A549 (cell line): ENCODE data around the gene CENPB. TPM values are rescaled to one million over a fixed set of nuclear protein-coding genes. Genes with fewer than 3 reads are reported as not detected.

Experiments
- ATAC-seq, 2 experiments: fragments of 200-7000 bp in 1 of 2; fragments of >200 bp in 1 of 2; cut with Nextera tagmentation in 1 of 2; cut with Tn5 transposase in 1 of 2; 3 replicates each; pipeline versions ENCODE4 v1.8.0 to v1.9.1; 2018 to 2020; ENCODE audit warnings: mild to moderate bottlenecking in 1 of 2, moderate library complexity in 1 of 2
- CTCF ChIA-PET: fragments of 300-600 bp; sonication (Branson Sonifier 250); formaldehyde crosslinking; extraction: SDS; loops from one replicate; lab custom pipeline; 2021; ENCODE audit warnings: antibody characterized with exemption, inconsistent platforms; lab: Yijun Ruan, JAX
- POLR2A ChIA-PET: fragments of 350-600 bp; formaldehyde crosslinking; extraction: SDS; loops from one replicate; lab custom pipeline; 2021; ENCODE audit warnings: antibody characterized with exemption, inconsistent platforms; lab: Yijun Ruan, JAX
- DNase-seq, 2 experiments: peaks; one replicate each; pipeline versions ENCODE4 v3.0.0 to v3.0.0-alpha.2; 2011 to 2016; ENCODE audit warnings: low read depth in 1 of 2, low spot score in 1 of 2
- FAIRE-seq: peaks from 2 replicates; lab custom pipeline; 2011; peaks lifted over from hg19 to GRCh38; lab: Jason Lieb, UNC
- H3K27ac ChIP-seq, 2 experiments: fragments of >200 bp; sonication (Bioruptor Twin); formaldehyde crosslinking; 3 replicates each; pipeline ENCODE4 v1.5.1; 2016 to 2017
- H3K4me1 ChIP-seq: fragments of >200 bp; sonication (Bioruptor Twin); formaldehyde crosslinking; 3 replicates; pipeline ENCODE4 v1.6.1; 2016
- H3K4me2 ChIP-seq: fragments of >200 bp; sonication (Bioruptor Twin); formaldehyde crosslinking; 3 replicates; pipeline ENCODE4 v1.6.1; 2016
- H3K4me3 ChIP-seq: fragments of >200 bp; sonication (Bioruptor Twin); formaldehyde crosslinking; 3 replicates; pipeline ENCODE4 v1.5.1; 2016
- H3K9me3 ChIP-seq: fragments of >200 bp; sonication (Bioruptor Twin); formaldehyde crosslinking; 3 replicates; pipeline ENCODE4 v1.6.1; 2016
- CBX8 ChIP-seq: fragments of 200-600 bp; sonication (generic); IDR thresholded peaks from 2 replicates; pipeline ENCODE4 v1.6.1; 2016
- CEBPB ChIP-seq, 2 experiments: fragments of >200 bp in 1 of 2; sonication (Bioruptor Twin) in 1 of 2; formaldehyde crosslinking in 1 of 2; IDR thresholded peaks; 2 replicates each; pipeline ENCODE4 v1.6.1; 2012 to 2016
- CTCF ChIP-seq: fragments of >200 bp; sonication (Bioruptor Twin); formaldehyde crosslinking; IDR thresholded peaks from 3 replicates; pipeline ENCODE4 v1.5.1; 2016
- FOSL2 ChIP-seq, 2 experiments: fragments of 450-650 bp in 1 of 2; fragments of >200 bp in 1 of 2; sonication (Bioruptor Twin) in 1 of 2; formaldehyde crosslinking; IDR thresholded peaks; 2 replicates each; pipeline versions ENCODE4 v1.5.0 to v1.6.1; 2016 to 2020; ENCODE audit warnings: mild to moderate bottlenecking in 1 of 2, moderate library complexity in 1 of 2
- HEYL ChIP-seq: fragments of 250-450 bp; sonication (Bioruptor Pico); IDR thresholded peaks from 2 replicates; pipeline ENCODE4 v1.8.0; 2021; ENCODE audit warnings: mild to moderate bottlenecking, moderate library complexity
- HMGXB4 ChIP-seq: fragments of 250-450 bp; sonication (Bioruptor Pico); IDR thresholded peaks from 2 replicates; pipeline ENCODE4 v1.5.0; 2021; ENCODE audit warnings: mild to moderate bottlenecking, moderate library complexity, borderline replicate concordance
- HOXB5 ChIP-seq: fragments of 250-450 bp; sonication (Bioruptor Pico); IDR thresholded peaks from 2 replicates; pipeline ENCODE4 v1.5.0; 2020; ENCODE audit warnings: mild to moderate bottlenecking, moderate library complexity
- JUN ChIP-seq, 2 experiments: fragments of >200 bp; sonication (Bioruptor Twin); formaldehyde crosslinking; IDR thresholded peaks; 2 replicates in 1 of 2; 3 replicates in 1 of 2; pipeline ENCODE4 v1.6.1; 2016 to 2017
- JUNB ChIP-seq: fragments of >200 bp; sonication (Bioruptor Twin); formaldehyde crosslinking; IDR thresholded peaks from 2 replicates; pipeline ENCODE4 v1.6.1; 2016
- KDM1A ChIP-seq: fragments of 200-600 bp; sonication (generic); IDR thresholded peaks from 2 replicates; pipeline ENCODE4 v1.6.1; 2016; ENCODE audit warnings: low read depth, mild to moderate bottlenecking
- KDM5A ChIP-seq: fragments of 200-600 bp; sonication (generic); IDR thresholded peaks from 2 replicates; pipeline ENCODE4 v1.6.1; 2016; ENCODE audit warnings: antibody characterized with exemption, mild to moderate bottlenecking
- MAZ ChIP-seq: fragments of 150-350 bp; IDR thresholded peaks from 2 replicates; pipeline ENCODE4 v1.6.1; 2014; ENCODE audit warnings: antibody characterized with exemption, low read depth, low read length, borderline replicate concordance
- NFE2L2 ChIP-seq: fragments of 150-350 bp; conservative IDR thresholded peaks from 2 replicates; pipeline ENCODE4 v1.6.1; 2014; ENCODE audit warnings: low read length
- NPAS2 ChIP-seq: fragments of 250-450 bp; sonication (Bioruptor Pico); IDR thresholded peaks from 2 replicates; pipeline ENCODE4 v1.8.0; 2022; ENCODE audit warnings: mild to moderate bottlenecking, moderate library complexity, borderline replicate concordance
- PHF8 ChIP-seq: fragments of 200-600 bp; sonication (generic); IDR thresholded peaks from 2 replicates; pipeline ENCODE4 v1.6.1; 2016; ENCODE audit warnings: low read depth, mild to moderate bottlenecking, antibody characterized with exemption, moderate library complexity, borderline replicate concordance
- REST ChIP-seq: fragments of 200-600 bp; sonication (generic); IDR thresholded peaks from 2 replicates; pipeline ENCODE4 v1.6.1; 2016; ENCODE audit warnings: antibody characterized with exemption, mild to moderate bottlenecking, moderate library complexity
- SMC3 ChIP-seq: fragments of >200 bp; sonication (Bioruptor Twin); formaldehyde crosslinking; IDR thresholded peaks from 3 replicates; pipeline ENCODE4 v1.6.1; 2018; ENCODE audit warnings: inconsistent platforms
- SREBF2 ChIP-seq: fragments of 450-650 bp; IDR thresholded peaks from 2 replicates; pipeline ENCODE4 v1.6.1; 2014; ENCODE audit warnings: mild to moderate bottlenecking, moderate library complexity
- TFCP2L1 ChIP-seq: fragments of 250-450 bp; sonication (Bioruptor Pico); IDR thresholded peaks from 2 replicates; pipeline ENCODE4 v1.5.0; 2021; ENCODE audit warnings: mild to moderate bottlenecking
- TP53 ChIP-seq: fragments of 250-450 bp; sonication (Bioruptor Pico); IDR thresholded peaks from 2 replicates; pipeline ENCODE4 v1.5.0; 2021; ENCODE audit warnings: mild to moderate bottlenecking, moderate library complexity
- ZC3H11A ChIP-seq: fragments of 450-650 bp; IDR thresholded peaks from 2 replicates; pipeline ENCODE4 v1.6.1; 2014; ENCODE audit warnings: antibody characterized with exemption, mild to moderate bottlenecking
- ZNF302 ChIP-seq: fragments of 250-450 bp; sonication (Bioruptor Pico); IDR thresholded peaks from 2 replicates; pipeline ENCODE4 v1.9.0; 2021; ENCODE audit warnings: inconsistent platforms, mild to moderate bottlenecking, moderate library complexity
- WGBS: methylation state at CpG from one replicate; pipeline ENCODE4 v1.1.6; 2017; ENCODE audit errors: missing lambda C conversion rate; 5-methylcytosine and 5-hydroxymethylcytosine counted together
- polyA plus RNA-seq, 4 experiments: library from polyadenylated mRNA; depleted of rRNA in 3 of 4; stranded (reverse); fragments of >200 nt; fragmentation: RNase III in 1 of 4; extraction: RNeasy Plus Mini Kit Qiagen cat#74134 plus additional on column Dnase treatment in 1 of 4; gene quantifications; 2 replicates in 3 of 4; 3 replicates in 1 of 4; pipeline ENCODE4 v1.2.3, GENCODE V29; 2011 to 2017
- TF ChIP-seq, protein P1 (sequence below): IDR thresholded peaks from 2 replicates; pipeline ENCODE4 v1.6.1; 2012; ENCODE audit warnings: low read depth, borderline replicate concordance
- TF ChIP-seq, protein P2 (sequence below): IDR thresholded peaks from 2 replicates; pipeline ENCODE4 v1.6.1; 2012
- TF ChIP-seq, protein P3 (sequence below): fragments of 250-450 bp; sonication (Bioruptor Pico); IDR thresholded peaks from 2 replicates; pipeline ENCODE4 v1.5.0; 2020; ENCODE audit warnings: low read depth, mild to moderate bottlenecking, moderate library complexity

The CENPB gene
- polyA plus RNA-seq, 2 of the 4 experiments (the other 2 are of a cell fraction): 42.6 to 106 TPM

DNA sequence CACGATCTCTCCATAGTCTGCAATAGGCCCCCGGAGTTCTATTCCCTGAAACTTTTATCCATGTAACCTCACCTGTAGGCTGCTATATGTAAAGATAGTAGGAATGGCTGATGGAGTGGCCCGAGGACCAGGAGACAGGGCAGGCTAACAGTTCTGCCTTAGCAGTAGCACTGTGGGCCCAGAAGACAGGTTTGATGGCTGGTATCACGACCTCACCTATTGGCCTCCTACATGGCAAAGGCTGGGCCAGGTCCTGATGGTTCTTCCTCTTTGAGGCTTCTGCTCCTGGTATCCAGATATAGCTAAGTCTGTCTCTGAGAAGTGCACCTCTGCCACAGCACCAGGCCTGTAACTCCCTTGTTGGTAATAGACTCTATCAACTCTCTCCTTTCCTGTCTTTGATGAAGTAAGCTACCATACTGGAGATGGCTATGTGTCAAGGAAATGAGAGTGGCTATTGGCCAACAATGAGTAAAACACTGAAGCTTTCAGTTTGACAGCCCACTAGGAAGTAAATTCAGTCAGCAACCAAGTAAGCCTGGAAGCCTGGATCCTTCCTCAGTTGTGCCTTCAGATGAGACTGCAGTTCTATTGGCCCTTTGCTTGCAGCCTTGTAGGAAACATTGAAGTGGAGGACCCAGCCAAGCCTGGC lies 11.0 kb downstream of the CENPB start:
- Histone ChIP-seq H3K4me1 (peaks cover under 1% of the 10 kb centered on the region), H3K27ac (no peak overlapping the region), H3K4me2 (no peak overlapping the region), H3K4me3 (no peak overlapping the region), H3K9me3 (no peaks in the 10 kb centered on the region)
- no peak for FAIRE-seq
- TF ChIP-seq NPAS2 (CRISPR knock-in tag) (no peak), SMC3 (no peak), MAZ (no peak), FOSL2 (IDR thresholded peaks at IDR 0.05) (no peak), FOSL2 (CRISPR knock-in tag; IDR thresholded peaks at IDR 0.05) (no peak), TP53 (no peak), KDM5A (no peak), ZNF302 (no peak), ZC3H11A (no peak), JUN (IDR thresholded peaks at IDR 0.05) (no peak), PHF8 (no peak), CEBPB (IDR thresholded peaks at IDR 0.05) (no peak), HMGXB4 (no peak), KDM1A (no peak), JUNB (no peak)
- TF ChIP-seq, protein P1, sequence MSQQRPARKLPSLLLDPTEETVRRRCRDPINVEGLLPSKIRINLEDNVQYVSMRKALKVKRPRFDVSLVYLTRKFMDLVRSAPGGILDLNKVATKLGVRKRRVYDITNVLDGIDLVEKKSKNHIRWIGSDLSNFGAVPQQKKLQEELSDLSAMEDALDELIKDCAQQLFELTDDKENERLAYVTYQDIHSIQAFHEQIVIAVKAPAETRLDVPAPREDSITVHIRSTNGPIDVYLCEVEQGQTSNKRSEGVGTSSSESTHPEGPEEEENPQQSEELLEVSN: no peak
- no peak for ATAC-seq
- CTCF ChIA-PET: interaction anchor here (1.3 to 56.5 kb wide), 5 partner anchors 11 to 99 kb away, joined by 3 to 1634 read pairs (median 4); partner anchors contain the start of genes ADISSP, CENPB and HSPA12B
- DNase-seq: no peak
- WGBS: 38% methylated on average over 4 of the region's 4 CpGs
- POLR2A ChIA-PET: interaction anchor here (1.2 kb wide), 1 partner anchor 8 kb away, joined by 4 read pairs; the partner anchor contains the start of gene ADISSP

DNA sequence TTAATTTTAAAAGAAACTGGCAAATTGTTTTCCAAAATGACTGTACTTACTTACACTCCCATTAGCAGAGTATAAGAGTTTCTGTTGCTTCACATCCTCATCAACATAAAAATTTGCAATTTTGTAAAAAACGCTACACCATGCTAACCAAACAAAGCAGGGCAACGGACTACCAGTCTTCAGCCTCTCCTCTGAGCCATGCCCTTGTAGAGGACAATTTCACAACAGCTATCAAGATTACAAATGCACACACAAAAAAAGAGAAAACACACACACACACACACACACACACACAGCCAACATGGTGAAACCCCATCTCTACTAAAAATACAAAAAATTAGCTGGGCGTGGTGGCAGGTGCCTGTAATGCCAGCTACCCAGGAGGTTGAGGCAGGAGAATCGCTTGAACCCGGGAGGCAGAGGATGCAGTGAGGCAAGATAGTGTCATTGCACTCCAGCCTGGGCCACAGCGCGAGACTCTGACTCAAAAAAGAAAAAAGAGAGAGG lies 14.9 kb downstream of the CENPB start:
- ChIA-PET CTCF (interaction anchor here (0.7 to 72.1 kb wide), 6 partner anchors 7 to 301 kb away, joined by 3 to 2233 read pairs (median 820); partner anchors contain the start of genes ADAM33, ADISSP, CENPB and GFRA4), POLR2A (interaction anchor here (0.6 kb wide), 1 partner anchor 46 kb away, joined by 3 read pairs; no protein-coding TSS in a partner anchor)
- H3K4me3 ChIP-seq: no peak overlapping the region
- H3K4me1 ChIP-seq: peaks cover 12% of the 10 kb centered on the region
- H3K27ac ChIP-seq: no peak overlapping the region
- TF ChIP-seq TFCP2L1 (CRISPR knock-in tag): no peak
- no peak for TF ChIP-seq NFE2L2
- TF ChIP-seq FOSL2 (IDR thresholded peaks at IDR 0.05): no peak
- TF ChIP-seq FOSL2 (CRISPR knock-in tag; IDR thresholded peaks at IDR 0.05): no peak
- TF ChIP-seq, protein P2, sequence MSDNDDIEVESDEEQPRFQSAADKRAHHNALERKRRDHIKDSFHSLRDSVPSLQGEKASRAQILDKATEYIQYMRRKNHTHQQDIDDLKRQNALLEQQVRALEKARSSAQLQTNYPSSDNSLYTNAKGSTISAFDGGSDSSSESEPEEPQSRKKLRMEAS: no peak
- TF ChIP-seq CBX8: no peak
- TF ChIP-seq, protein P3, sequence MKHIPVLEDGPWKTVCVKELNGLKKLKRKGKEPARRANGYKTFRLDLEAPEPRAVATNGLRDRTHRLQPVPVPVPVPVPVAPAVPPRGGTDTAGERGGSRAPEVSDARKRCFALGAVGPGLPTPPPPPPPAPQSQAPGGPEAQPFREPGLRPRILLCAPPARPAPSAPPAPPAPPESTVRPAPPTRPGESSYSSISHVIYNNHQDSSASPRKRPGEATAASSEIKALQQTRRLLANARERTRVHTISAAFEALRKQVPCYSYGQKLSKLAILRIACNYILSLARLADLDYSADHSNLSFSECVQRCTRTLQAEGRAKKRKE: no peak
- TF ChIP-seq MAZ: no peak
- no peak for TF ChIP-seq HEYL (CRISPR knock-in tag)
- no peak for TF ChIP-seq SREBF2
- TF ChIP-seq PHF8: no peak
- TF ChIP-seq HOXB5: no peak
- no peak for TF ChIP-seq REST
- TF ChIP-seq CTCF: no peak
- no peak for DNase-seq
- H3K9me3 ChIP-seq: no peaks in the 10 kb centered on the region
- FAIRE-seq: no peak
- no peak for ATAC-seq
- WGBS: 67% methylated on average over 7 of the region's 7 CpGs
- H3K4me2 ChIP-seq: no peak overlapping the region
